K562 (cell line): ENCODE results near the gene MPZL1. TPM values are rescaled to one million over a fixed set of nuclear protein-coding genes. Genes with fewer than 3 reads are reported as not detected.

Source experiments
- ATAC-seq: fragments of 200-7000 bp; cut with Tn5 transposase; 3 replicates; pipeline ENCODE4 v1.9.1; 2020; ENCODE audit warnings: moderate library complexity
- BruUV-seq: library from RNA; stranded (reverse); fragments of 400-500 nt; replicated peaks from 2 replicates; lab custom pipeline; 2021; lab: Mats Ljungman, UMichigan
- CTCF ChIA-PET: fragments of 300-600 bp; formaldehyde crosslinking; extraction: SDS; loops from one replicate; lab custom pipeline; 2021; ENCODE audit warnings: low intra/inter-chr PET ratio; lab: Yijun Ruan, JAX
- POLR2A ChIA-PET: fragments of 300-600, 350-650 bp; sonication (Branson Sonifier 250); formaldehyde crosslinking; extraction: SDS; loops from one replicate; lab custom pipeline; 2021; ENCODE audit warnings: antibody characterized with exemption, inconsistent platforms; lab: Yijun Ruan, JAX
- DNase-seq, 4 experiments: peaks; one replicate each; pipeline versions ENCODE4 v3.0.0 to v3.0.0-alpha.2; 2011 to 2018; ENCODE audit warnings: low spot score in 3 of 4, mixed read lengths in 3 of 4; ENCODE audit errors: extremely low read depth in 1 of 4
- FAIRE-seq: peaks from 2 replicates; lab custom pipeline; 2011; peaks lifted over from hg19 to GRCh38; lab: Jason Lieb, UNC
- H2AFZ ChIP-seq: 2 replicates; pipeline ENCODE4 v1.6.0; 2011; ENCODE audit warnings: low read depth, low read length, control low read depth, inconsistent platforms
- H3K27ac ChIP-seq: fragments of 200-600 bp; 3 replicates; pipeline ENCODE4 v1.8.0; 2011; ENCODE audit warnings: low read depth, mild to moderate bottlenecking, control low read depth, inconsistent platforms, low read length, moderate library complexity, mixed read lengths; ENCODE audit errors: extremely low read depth
- H3K27me3 ChIP-seq, 2 experiments: fragments of 300-600 bp in 1 of 2; 2 replicates in 1 of 2; 3 replicates in 1 of 2; pipeline versions ENCODE4 v1.6.0 to v1.8.0; 2011; ENCODE audit warnings: inconsistent platforms in 2 of 2, low read length in 2 of 2, mild to moderate bottlenecking in 1 of 2, mixed read lengths in 1 of 2, moderate library complexity in 1 of 2; ENCODE audit not compliant: control insufficient read depth in 2 of 2, insufficient read depth in 2 of 2
- H3K36me3 ChIP-seq: fragments of 300-600 bp; 3 replicates; pipeline ENCODE4 v1.8.0; 2011; ENCODE audit warnings: mild to moderate bottlenecking, low read length, inconsistent platforms; ENCODE audit not compliant: control insufficient read depth, insufficient read depth
- H3K4me1 ChIP-seq, 2 experiments: fragments of 200-600 bp in 1 of 2; replicated peaks in 1 of 2; 2 replicates in 1 of 2; 3 replicates in 1 of 2; pipeline versions ENCODE4 v1.5.1 to v1.8.0; 2011; ENCODE audit warnings: inconsistent platforms in 2 of 2, low read length in 2 of 2, mild to moderate bottlenecking in 1 of 2, mixed read lengths in 1 of 2, moderate library complexity in 1 of 2; ENCODE audit not compliant: control insufficient read depth in 2 of 2, insufficient read depth in 2 of 2
- H3K4me2 ChIP-seq: 2 replicates; pipeline ENCODE4 v1.6.1; 2011; ENCODE audit warnings: low read length, control low read depth, inconsistent platforms, mixed read lengths; ENCODE audit not compliant: insufficient read depth
- H3K4me3 ChIP-seq: fragments of 200-600 bp; sonication (generic), shearing (Covaris generic); 2 replicates; pipeline ENCODE4 v1.5.1; 2016; ENCODE audit warnings: control low read depth, inconsistent platforms
- H3K79me2 ChIP-seq: fragments of 200-600 bp; 3 replicates; pipeline ENCODE4 v1.8.0; 2011; ENCODE audit warnings: low read length, inconsistent platforms; ENCODE audit not compliant: control insufficient read depth, insufficient read depth
- H3K9ac ChIP-seq, 2 experiments: 2 replicates each; pipeline versions ENCODE4 v1.6.0 to v1.6.1; 2011; ENCODE audit warnings: low read depth in 2 of 2, low read length in 2 of 2, control low read depth in 1 of 2, inconsistent platforms in 1 of 2, mild to moderate bottlenecking in 1 of 2, mixed read lengths in 1 of 2; ENCODE audit not compliant: insufficient read depth in 1 of 2
- H3K9me1 ChIP-seq: one replicate; pipeline ENCODE4 v1.6.0; 2011; ENCODE audit warnings: inconsistent platforms, mild to moderate bottlenecking, low read length, moderate library complexity; ENCODE audit not compliant: control insufficient read depth, insufficient read depth
- H3K9me3 ChIP-seq: replicated peaks from 2 replicates; pipeline ENCODE4 v1.5.1; 2011; ENCODE audit warnings: low read depth, low read length, inconsistent platforms; ENCODE audit not compliant: control insufficient read depth, insufficient read depth
- H4K20me1 ChIP-seq: replicated peaks from 2 replicates; pipeline ENCODE4 v1.6.1; 2011; ENCODE audit warnings: low read length, inconsistent platforms, mixed read lengths; ENCODE audit not compliant: control insufficient read depth, insufficient read depth
- SNIP1 ChIP-seq: fragments of 450-650 bp; IDR thresholded peaks from 2 replicates; pipeline ENCODE4 v1.7.1; 2017; ENCODE audit warnings: low read depth, mild to moderate bottlenecking
- SRSF9 ChIP-seq: fragments of 200-400 bp; formaldehyde crosslinking; IDR thresholded peaks from 2 replicates; pipeline ENCODE4 v1.6.1; 2017; ENCODE audit warnings: low read depth, low read length, borderline replicate concordance
- ZNF175 ChIP-seq: fragments of 200-800 bp; sonication (Bioruptor generic); IDR thresholded peaks from 2 replicates; pipeline ENCODE4 v1.6.1; 2016; ENCODE audit warnings: low read depth, mild to moderate bottlenecking, missing genetic modification characterization, missing compliant biosample characterization
- ZNF384 ChIP-seq: IDR thresholded peaks from 2 replicates; pipeline ENCODE4 v1.6.1; 2012; ENCODE audit warnings: low read depth, low read length, improper control_type of control experiment
- in situ Hi-C: fragments of 300-500 bp; cut with MboI; formaldehyde crosslinking; loops from 4 replicates; pipeline ENCODE4 v1.15.0; 2018; ENCODE audit warnings: inconsistent platforms, mixed read lengths
- intact Hi-C: fragments of 100-400 bp; cut with micrococcal nuclease; formaldehyde crosslinking; loops from 2 replicates; pipeline ENCODE4 v1.14.2; 2022
- polyA plus RNA-seq, 8 experiments: library from polyadenylated mRNA; depleted of rRNA in 4 of 8; stranded (reverse) in 5 of 8; unstranded in 3 of 8; fragments of >200 nt; fragmentation: Nextera tagmentation in 2 of 8; fragmentation: Illumina TruSeq in 1 of 8; extraction: Ambion mirVana in 2 of 8; extraction: Trizol in 1 of 8; gene quantifications; 2 replicates each; pipeline versions ENCODE4 v1.2.1 to v1.2.3, GENCODE V29; 2011 to 2014; ENCODE audit warnings: inconsistent platforms in 1 of 8, missing spikeins in 1 of 8
- total RNA-seq, 7 experiments: library from RNA; depleted of rRNA in 6 of 7; stranded (reverse); fragments of >200 nt in 6 of 7; fragmentation: Illumina TruSeq in 2 of 7; extraction: Trizol in 2 of 7; gene quantifications; 2 replicates each; pipeline versions ENCODE4 v1.2.1 to v1.2.3, GENCODE V29; 2011 to 2021; ENCODE audit warnings: low replicate concordance in 1 of 7
- TF ChIP-seq, protein P1 (sequence below): fragments of 250-450 bp; sonication (Bioruptor Pico); IDR thresholded peaks from 2 replicates; pipeline ENCODE4 v1.5.0; 2021; ENCODE audit warnings: mild to moderate bottlenecking, borderline replicate concordance

MPZL1 gene
- total and polyA plus RNA-seq, 9 of the 15 experiments (the other 6 are each of a cell fraction or from before 2014, with no cell fraction given): 14.5 to 153 (median 66.5) TPM

GRCh38 chr1:167767761-167768160 lies 46.0 kb downstream of the MPZL1 start:
- H3K4me3 ChIP-seq: no peak overlapping the region
- no peaks in the 10 kb centered on the region for H4K20me1 ChIP-seq
- H3K4me2 ChIP-seq: no peak overlapping the region
- H3K4me1 ChIP-seq: peaks cover 8 to 23% of the 10 kb centered on the region in 2 experiments; a peak in 4 of 5 replicates
- TF ChIP-seq ZNF175: no peak
- TF ChIP-seq ZNF384: peak; percentile 50; the same call in 1 of the 2 replicates
- TF ChIP-seq SNIP1: no peak
- no peak for TF ChIP-seq SRSF9
- TF ChIP-seq, protein P1, sequence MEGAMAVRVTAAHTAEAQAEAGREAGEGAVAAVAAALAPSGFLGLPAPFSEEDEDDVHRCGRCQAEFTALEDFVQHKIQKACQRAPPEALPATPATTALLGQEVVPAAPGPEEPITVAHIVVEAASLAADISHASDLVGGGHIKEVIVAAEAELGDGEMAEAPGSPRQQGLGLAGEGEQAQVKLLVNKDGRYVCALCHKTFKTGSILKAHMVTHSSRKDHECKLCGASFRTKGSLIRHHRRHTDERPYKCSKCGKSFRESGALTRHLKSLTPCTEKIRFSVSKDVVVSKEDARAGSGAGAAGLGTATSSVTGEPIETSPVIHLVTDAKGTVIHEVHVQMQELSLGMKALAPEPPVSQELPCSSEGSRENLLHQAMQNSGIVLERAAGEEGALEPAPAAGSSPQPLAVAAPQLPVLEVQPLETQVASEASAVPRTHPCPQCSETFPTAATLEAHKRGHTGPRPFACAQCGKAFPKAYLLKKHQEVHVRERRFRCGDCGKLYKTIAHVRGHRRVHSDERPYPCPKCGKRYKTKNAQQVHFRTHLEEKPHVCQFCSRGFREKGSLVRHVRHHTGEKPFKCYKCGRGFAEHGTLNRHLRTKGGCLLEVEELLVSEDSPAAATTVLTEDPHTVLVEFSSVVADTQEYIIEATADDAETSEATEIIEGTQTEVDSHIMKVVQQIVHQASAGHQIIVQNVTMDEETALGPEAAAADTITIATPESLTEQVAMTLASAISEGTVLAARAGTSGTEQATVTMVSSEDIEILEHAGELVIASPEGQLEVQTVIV (CRISPR knock-in tag): no peak
- ATAC-seq: no peak
- POLR2A ChIA-PET: interaction anchor here (0.5 to 1.2 kb wide), 4 partner anchors 9 to 188 kb away, joined by 3 to 5 read pairs (median 4); no protein-coding TSS in a partner anchor
- CTCF ChIA-PET: no interaction called here
- H3K9me1 ChIP-seq: no peaks in the 10 kb centered on the region
- intact Hi-C loops: no loop called here
- H3K27me3 ChIP-seq: no peaks in the 10 kb centered on the region
- no peak for DNase-seq
- no peak overlapping the region for H3K27ac ChIP-seq
- H3K36me3 ChIP-seq: peaks cover 61% of the 10 kb centered on the region
- FAIRE-seq: no peak
- BruUV-seq: no TSS peak
- no peak overlapping the region for H3K9ac ChIP-seq
- H3K9me3 ChIP-seq: no peaks in the 10 kb centered on the region
- in situ Hi-C loops: no loop called here
- H2AFZ ChIP-seq: no peak overlapping the region
- H3K79me2 ChIP-seq: peaks cover 19% of the 10 kb centered on the region
